ENCODE results near the gene OSBPL9.

OSBPL9 gene, protein sequence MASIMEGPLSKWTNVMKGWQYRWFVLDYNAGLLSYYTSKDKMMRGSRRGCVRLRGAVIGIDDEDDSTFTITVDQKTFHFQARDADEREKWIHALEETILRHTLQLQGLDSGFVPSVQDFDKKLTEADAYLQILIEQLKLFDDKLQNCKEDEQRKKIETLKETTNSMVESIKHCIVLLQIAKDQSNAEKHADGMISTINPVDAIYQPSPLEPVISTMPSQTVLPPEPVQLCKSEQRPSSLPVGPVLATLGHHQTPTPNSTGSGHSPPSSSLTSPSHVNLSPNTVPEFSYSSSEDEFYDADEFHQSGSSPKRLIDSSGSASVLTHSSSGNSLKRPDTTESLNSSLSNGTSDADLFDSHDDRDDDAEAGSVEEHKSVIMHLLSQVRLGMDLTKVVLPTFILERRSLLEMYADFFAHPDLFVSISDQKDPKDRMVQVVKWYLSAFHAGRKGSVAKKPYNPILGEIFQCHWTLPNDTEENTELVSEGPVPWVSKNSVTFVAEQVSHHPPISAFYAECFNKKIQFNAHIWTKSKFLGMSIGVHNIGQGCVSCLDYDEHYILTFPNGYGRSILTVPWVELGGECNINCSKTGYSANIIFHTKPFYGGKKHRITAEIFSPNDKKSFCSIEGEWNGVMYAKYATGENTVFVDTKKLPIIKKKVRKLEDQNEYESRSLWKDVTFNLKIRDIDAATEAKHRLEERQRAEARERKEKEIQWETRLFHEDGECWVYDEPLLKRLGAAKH

DNA sequence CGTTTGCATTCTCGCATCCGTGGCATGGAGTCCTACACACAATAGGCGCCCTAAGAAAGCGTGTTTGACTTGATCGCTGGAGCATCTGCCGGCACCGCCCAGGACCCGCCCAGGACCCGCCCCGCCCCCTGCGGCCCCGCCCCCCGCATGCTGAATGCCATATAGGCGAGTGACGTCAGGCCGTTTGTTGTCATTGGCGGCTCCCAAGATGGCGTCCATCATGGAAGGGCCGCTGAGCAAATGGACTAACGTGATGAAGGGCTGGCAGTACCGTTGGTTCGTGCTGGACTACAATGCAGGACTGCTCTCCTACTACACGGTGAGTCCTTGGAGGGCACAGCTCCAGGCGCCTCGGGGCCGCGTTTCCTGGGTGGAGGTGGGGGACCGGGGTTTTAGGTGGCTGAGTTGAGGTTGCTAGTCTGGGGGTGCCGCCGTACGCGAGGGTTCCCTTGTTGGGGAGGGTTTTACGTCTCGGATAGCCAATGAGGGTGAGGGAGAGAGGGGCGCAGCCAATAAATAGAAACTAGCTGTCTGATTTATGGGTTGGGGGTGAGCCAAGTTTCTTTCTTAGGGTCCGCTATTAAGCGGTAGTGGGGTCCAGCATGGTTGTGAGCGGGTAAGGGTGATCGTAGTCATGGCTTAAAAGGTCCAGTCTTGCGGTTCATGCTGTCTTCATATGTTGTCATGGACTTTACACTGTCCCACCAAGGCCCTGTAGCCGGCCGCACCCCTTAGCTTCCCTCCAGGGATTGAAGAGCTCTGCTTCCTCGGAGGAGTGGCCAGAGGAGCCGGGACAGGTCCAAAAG, at the start of gene OSBPL9:
Gene OSBPL9, plus strand, starts transcription at position 190 of the 806 bp plus-strand sequence. Its CDS starts 19 bp downstream, at position 209.
- DNase-seq = peak; percentile 71

DNA sequence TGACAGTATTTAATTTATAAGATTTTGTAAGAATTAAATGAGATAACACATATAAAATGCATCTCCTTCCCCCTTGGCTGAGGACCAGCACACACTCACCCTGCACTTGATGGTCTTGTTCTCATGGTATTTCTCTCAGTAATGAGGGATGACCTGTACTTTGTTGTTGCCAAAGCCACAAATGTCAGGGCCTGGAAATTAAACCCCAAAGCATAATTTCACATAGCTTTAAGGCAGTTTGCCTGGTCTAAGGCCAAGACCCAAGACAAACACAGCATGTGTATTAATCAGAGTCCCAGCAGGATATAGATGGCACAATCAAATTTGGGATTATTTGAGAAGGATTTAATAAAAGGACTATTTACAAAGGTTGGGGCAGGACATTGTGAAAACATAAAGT, 49.2 kb upstream of the OSBPL9 start:
- DNase-seq = no peak

DNA sequence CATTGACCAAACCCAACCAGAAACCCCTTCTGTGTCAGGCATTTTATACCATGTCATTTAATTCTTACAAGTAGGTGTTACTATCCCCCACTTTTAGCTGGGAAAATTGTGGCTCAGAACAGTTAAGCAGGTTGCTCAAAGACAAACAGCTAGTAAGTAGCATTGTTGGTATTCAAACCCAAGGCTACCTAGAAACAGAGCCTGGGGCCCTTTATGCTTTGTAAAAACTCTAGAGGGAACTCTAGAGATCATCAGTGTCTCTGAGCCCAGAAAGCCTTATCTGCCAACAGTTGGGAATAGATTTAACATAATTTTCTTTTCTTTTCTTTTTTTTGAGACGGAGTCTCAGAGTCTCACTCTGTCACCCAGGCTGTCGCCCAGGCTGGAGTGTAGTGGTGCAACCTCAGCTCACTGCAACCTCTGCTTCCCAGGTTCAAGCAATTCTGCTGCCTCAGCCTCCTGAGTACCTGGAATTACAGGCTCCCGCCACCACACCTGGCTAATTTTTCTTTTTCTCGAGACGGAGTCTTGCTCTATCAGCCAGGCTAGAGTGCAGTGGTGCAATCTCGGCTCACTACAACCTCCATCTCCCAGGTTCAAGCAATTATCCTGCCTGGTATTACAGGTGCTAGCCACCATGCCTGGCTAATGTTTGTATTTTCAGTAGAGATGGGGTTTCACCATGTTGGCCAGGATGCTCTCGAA, 48.5 kb upstream of the OSBPL9 start:
- no peak for DNase-seq

DNA sequence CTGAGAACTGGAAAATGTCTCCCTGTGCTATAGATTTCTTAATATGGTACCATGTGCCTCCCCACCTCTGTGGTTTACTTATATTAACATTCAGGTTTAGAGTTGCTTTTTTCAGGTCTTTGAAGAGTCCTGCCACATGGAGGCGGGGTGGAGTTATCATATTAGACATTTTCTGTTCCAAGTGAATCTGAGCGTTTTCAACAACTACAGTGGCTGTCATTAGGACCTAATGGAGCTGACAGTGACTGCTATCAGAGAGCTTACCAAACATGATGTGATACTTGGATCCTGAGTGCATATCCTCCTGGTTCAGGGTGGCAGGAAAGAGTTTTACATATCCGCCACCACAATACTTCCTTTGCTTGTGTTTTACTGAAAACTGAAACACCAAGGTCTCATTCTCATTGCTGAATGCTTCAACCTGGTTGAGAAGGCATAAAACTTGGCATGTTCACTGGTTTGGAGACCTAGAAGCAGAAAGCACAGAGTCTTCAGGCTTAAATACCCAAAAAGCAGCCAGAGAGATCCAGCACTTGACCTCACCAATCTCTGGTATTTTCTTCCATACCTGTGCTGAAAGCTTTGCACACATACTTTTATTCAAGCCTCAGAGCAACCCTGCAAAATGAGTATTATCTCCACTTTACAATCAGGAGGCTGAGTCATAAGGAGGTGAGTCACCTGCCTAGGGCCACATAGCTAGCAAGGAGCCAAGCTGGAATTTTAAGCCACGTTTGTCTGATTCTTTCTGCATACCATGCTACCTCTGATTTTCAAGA, 47.4 kb upstream of the OSBPL9 start:
- no peak for DNase-seq

DNA sequence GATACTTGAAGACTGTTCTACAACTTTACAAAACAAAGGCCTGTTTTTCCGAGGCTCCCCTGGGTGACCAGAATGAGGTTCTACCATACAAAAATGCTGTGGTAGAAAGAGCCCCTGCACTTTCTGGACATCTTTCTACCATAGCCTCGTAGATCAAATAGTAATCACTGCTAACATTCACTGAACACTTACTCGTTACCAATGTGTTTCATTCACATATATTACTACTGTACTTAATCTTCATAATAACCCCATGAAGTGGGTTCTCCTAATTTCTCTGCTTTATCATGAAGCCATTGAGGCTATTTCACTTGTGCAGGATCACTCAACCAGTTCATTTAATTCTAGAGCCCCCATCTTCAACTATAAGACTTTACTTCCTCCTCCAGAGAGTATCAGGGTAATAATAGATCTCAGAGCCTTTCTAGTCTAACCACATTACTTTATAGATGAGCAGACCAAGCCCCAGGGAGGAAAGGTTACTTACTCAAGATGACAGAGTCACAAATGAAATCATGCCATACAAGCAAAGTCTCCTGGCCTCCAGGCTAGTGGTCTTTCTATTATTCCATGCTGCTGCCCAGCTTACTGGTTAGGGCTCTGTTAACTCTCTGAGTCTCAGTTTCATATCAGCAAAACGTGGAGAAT, 46.7 kb upstream of the OSBPL9 start:
- DNase-seq = no peak

DNA sequence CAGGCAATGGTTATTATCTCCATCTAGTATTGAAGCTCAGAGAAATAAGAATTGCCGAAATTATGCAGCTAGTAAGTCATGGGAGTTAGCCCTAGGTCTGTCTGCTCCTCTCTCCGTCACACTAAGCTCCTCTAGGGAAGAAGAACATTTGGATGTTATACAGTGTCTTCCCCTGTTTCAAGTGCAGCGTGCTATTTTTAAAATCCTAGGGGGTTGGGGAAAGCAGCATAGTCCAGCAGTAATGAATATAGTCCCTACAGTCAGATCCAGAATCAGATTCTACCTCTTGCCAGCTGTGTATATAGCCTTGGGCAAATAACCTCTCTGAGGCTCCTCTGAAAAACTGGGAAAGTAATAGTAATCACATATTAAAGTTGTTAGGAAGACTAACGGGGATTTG, 44.5 kb upstream of the OSBPL9 start:
- DNase-seq = no peak

DNA sequence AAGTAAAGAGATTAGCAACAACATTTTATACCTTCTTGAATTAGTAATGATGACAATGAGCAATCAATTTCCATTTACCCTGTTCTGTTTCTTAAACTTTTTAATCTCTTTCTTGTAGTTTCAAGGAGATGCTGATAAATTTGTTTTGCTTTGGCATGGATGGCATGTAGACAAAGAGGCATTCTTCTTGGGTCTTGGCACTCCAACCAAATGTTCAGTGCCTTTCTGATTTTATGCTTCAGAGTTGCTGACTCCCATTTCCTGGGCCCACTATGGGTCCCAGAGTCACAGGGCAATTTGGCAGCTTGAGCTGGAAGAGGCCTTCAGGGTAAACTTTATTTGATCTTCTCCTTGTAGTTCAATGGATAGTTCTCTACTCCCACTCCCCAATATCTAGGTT, 42.1 kb upstream of the OSBPL9 start:
- no peak for DNase-seq

DNA sequence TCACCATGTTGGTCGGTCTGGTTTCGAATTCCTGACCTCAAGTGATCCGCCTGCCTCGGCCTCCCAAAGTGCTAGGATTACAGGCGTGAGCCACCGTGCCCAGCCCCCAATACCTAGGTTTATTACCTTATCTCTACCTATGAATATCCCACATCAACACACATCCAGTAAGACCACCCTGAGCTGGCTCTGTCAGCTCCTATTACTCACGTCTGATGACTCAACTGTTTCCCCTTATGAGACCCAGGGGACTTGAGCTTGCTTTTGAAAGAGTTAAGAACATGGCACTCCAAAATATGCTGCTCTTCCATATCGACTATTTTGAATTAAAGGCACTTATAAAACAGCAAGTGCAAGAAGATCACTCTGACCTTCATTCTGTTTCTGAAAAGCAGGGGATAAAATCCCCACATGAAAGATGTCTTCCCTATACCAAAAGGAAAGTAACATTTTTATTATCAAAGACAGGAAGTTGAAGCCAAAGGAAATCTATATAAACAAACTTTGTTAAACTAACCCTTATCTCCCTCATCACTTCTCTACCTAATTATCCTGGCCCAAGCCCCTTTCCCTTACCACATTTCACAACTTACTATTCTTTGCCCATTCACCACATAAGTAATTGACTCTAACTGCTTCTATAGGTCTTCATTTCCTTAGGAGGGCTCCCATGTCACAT, 41.3 kb upstream of the OSBPL9 start:
- DNase-seq = no peak

DNA sequence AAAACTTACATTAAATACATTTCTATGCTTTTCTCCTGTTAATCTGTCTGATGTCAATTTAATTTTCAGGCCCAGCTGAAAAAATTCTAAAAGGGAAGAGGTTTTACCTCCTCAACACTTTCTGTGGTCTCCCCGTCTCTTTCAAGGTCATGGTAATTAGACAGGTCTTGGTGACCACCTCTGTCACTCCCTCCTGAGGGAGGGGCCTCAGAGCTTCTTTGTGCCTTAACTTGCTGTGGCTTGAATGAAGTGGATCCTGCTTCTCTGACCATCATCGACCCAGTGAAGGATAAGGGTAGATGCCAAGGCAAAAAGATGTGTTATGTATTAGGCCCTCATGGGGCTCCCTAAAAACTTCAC, 40.8 kb upstream of the OSBPL9 start:
- no peak for DNase-seq

DNA sequence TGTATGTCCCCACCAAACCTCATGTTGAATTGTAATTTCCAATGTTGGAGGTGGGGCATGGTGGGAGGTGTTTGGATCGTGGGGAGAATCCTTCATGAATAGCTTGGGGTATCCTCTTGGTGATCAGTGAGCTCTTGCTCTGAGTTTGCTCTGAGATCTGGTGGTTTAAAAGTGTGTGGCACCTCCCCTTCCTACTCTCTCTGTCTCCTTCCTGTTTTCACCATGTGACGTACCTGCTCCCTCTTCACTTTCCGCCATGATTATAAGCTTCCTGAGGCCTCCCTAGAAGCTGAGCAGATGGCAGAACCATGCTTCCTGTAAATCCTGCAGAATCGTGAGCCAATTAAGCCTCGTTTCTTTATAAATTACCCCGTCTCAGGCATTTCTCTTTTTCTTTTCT, 40.0 kb upstream of the OSBPL9 start:
- DNase-seq = no peak

DNA sequence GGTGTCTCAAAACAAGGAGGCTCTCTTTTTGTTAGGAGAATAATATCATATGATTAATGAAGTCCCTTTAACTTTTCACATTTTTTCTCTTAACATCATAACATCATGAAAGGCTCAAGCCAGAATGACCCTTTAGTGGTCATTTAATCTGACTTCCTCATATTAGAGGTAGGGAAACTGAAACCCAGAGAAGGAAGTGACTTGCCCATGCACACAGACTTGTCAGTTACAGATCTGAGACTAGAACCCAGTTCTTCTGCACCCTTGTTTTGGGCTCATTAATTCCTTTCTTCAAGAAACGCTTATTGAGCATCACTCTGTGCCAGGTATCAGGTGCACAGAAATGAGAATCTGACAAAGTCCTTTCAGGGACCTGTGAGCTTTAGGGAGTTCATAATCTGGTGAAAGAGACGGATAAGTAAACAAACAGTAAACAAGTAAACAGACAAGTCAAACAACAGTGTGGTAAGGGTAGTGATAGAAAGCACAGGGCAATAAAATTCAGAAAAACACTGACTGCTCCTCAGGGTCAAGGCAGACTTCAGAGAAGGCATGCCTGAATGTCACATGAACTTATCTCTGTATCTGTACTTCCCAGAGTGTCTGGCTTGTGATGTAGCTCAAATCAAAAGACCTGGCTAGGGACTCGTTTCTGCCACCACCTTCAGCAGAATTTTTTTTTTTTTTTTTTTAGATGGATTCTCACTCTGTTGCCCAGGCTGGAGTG, 38.3 kb upstream of the OSBPL9 start:
- DNase-seq = no peak

DNA sequence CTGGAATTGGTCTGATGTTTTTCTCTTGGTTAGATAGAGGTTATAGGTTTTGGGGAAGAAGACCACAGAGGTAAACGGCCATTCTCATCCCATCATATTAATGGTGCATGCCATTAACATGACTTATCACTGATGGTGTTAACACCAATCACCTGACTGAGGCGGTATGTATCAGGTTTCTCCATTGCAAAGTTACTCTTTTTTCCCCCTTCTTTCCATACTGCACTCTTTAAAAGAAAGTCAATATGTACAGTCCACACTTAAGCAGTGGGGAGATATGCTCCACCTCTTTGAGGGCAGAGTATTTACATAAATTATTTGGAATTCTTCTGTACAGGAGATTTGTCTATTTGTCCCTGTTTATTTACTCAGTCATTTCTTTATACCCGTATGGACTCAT, 35.7 kb upstream of the OSBPL9 start:
- no peak for DNase-seq

DNA sequence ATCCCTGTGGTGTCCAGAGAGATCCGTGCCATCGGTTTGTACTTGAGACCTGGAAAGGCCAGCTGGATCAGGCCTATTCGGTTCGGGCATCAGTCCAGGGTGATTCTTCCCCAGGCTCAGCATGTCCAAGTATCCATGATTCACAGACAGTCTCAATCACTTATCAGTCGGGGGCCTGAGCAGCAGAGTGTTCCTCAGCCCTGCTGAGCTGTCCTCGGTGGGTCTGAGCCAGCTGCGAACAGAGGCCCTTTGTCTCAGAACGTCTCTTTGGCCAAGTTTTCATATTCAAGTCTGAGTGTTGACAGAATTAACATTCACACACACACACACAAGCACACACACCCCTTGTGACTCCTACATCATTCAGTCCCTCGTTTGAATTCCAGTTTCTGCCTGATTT, 33.4 kb upstream of the OSBPL9 start:
- no peak for DNase-seq

DNA sequence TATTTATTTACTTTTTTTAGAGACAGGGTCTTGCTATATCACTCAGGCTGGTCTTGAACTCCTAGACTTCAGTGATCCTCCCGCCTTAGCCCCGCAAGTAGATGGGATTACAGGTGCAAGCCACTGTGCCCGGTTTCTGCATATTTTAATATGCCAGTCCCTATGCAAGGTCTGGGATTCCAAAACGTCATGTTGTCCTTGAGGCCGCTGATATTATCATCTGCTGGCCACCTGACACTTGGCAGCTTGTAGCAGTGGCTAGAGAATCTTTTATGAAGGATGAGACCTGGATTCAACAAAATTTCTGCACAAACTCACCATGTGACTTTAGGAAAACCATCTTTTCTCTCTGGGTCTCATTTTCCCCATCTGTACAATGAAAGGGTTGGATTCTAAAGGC, 32.9 kb upstream of the OSBPL9 start:
- DNase-seq = no peak

DNA sequence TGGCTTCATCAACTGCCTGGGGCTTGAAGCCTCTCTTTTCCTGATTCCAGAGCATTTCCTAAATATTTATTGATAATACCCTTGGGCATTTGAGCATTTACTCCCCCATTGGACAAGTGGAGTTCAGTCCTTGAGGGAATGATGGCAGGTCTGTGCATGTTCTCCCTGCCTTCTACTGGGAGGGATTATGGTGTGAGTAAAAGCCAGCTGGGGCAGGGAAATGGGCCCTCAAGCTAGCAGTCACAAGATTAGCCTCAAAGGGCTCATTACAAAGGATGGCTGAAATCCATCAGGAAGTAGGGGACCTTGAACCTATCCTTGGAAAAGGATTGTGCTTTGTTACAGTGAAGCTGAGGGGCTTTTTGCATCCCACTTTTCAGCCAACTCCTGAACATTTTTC, 24.2 kb upstream of the OSBPL9 start:
- DNase-seq = no peak

DNA sequence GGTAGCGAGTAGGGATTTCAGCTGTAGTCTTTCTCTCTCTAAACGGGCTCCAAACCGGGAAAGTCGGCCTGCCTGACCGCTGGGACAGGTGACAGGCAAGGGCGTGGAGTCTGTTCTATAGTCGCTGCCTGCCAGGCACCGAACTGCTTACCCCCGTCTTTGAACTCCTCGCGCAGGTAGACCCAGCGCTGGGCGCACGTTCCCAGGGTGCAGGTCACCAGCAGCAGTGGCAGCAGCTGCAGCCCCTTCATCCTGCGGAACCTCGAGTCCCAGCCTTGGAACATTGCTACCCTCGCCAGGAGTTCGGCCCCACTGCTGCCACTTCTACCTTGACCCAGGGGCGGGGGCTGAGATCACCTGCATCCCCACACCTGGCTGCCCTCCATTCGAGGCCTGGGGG, 22.2 kb upstream of the OSBPL9 start:
- no peak for DNase-seq

DNA sequence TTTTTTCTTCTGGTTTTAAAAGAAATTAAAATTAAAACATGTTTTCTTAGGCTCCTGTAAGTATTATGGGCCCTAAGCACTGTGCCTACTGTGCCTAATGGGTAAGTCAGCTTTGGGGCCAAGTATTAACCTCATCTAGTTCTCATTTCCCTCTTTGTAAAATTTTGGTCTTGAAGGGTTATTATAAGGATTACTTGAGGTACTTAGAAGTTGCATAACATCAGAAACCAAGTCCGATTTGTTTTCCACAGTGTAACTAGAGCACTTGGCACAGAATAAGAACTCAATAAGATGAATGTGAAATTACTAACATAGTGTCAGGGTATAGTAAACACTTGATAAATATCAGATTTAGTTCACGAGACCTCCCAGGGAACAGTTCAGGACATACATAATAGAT, 16.4 kb upstream of the OSBPL9 start:
- DNase-seq = no peak

DNA sequence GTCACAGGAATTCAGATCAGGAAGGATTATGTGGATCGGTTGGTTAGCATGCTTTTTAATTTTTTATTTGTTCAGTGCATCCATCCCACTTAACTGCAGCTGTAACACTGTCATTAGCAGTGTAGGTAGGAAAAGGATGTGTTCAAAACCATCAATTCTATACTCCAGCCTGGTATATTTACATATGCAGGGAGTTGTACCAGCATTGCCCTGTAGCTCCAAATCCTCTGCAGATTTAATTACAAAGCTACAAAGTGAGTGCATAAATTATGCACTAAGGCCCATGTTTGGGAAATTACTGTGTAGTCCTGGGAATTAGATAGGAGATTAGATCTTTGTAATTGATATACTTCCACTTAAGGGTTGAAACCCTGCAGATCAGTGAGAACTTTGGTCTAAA, 15.9 kb upstream of the OSBPL9 start:
- no peak for DNase-seq

DNA sequence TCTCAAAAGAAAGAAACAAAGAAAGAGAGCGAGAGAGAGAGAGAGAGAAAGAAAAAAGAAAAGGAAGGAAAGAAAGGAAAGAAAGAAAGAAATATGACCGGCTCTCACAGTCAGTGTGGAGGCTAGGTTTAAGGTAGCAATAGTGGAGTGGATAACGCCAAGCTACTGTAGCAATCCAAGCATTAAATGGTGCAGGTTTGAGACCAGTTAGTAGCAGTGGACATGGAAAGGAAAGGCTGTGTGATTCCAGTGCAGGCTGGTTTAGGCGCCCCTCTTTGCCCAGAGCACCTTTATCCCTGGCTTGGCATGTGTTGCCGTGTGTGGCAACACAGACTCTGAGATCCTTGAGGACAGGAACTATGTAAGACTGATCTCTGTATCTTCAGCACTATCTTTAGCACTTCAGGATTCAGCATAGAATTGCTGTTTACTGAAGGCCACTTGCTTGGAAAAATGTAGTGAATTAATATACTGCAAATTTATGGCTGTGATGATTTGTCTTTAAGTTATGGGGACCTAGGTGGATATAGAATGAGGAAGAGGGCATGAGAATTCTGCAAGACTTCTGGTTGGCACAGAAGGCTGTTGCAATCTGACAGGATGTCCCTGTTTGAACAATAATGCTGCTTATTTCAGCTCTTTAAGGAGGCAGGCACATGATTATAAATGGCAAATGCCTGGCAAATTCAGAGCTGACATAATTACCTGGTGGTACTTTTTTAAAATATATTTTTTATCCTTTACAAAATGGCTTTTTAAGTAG, 10.8 kb upstream of the OSBPL9 start:
- DNase-seq = no peak

DNA sequence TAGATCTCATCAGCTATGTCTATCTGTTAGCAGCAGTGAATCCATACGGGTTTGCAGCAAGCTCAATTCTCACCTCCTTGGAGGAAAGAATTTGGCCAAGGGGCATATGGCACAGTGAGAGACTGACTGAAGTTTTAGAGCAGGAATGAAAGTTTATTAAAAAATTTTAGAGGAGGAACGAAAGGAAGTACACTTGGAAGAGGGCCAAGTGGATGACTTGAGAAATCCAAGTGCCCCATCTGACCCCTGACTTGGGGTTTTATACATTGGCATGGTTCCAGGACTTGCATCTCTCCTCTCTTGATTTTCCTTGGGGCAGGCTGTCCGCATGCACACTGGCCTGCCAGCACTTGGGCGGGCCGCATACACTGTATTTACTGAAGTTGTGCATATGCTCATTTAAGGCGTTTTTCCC, 9.2 kb upstream of the OSBPL9 start:
- no peak for DNase-seq

Data from NCI-H187 treated with DMSO at 0.1 percent for 48 hours (cell line).